Measurements from ENCODE around the gene LNX1.

The LNX1 gene

GRCh38 chr4:53527326-53527725 lies 64.0 kb downstream of the LNX1 start:
- no peak for DNase-seq (ENCODE audit: low read depth)
- H3K4me3 ChIP-seq (replicated peaks; ENCODE audit: low read depth, low read length), result no peak overlapping the region
- no peak for TF ChIP-seq CTCF (IDR thresholded peaks at IDR 0.05; ENCODE audit: low read length, missing control alignments)

- TF ChIP-seq CTCF (IDR thresholded peaks at IDR 0.05; ENCODE audit: low read length, missing control alignments), result no peak
- H3K4me3 ChIP-seq (replicated peaks; ENCODE audit: low read depth, low read length), result no peak overlapping the region
- no peak for DNase-seq (ENCODE audit: low read depth)
Measured at GRCh38 chr4:53522334-53522733, 69.0 kb downstream of the LNX1 start.

GRCh38 chr4:53520116-53520515 lies 71.2 kb downstream of the LNX1 start:
- no peak overlapping the region for H3K4me3 ChIP-seq (replicated peaks; ENCODE audit: low read depth, low read length)
- no peak for DNase-seq (ENCODE audit: low read depth)
- no peak for TF ChIP-seq CTCF (IDR thresholded peaks at IDR 0.05; ENCODE audit: low read length, missing control alignments)

GRCh38 chr4:53518807-53519206 lies 72.5 kb downstream of the LNX1 start:
- H3K4me3 ChIP-seq (replicated peaks; ENCODE audit: low read depth, low read length), result no peak overlapping the region
- no peak for TF ChIP-seq CTCF (IDR thresholded peaks at IDR 0.05; ENCODE audit: low read length, missing control alignments)
- DNase-seq (ENCODE audit: low read depth), result no peak

- no peak for TF ChIP-seq CTCF (IDR thresholded peaks at IDR 0.05; ENCODE audit: low read length, missing control alignments)
- H3K4me3 ChIP-seq (replicated peaks; ENCODE audit: low read depth, low read length), result no peak overlapping the region
Measured at GRCh38 chr4:53515076-53515475, 76.2 kb downstream of the LNX1 start.

GRCh38 chr4:53514509-53514908 lies 76.8 kb downstream of the LNX1 start:
- no peak overlapping the region for H3K4me3 ChIP-seq (replicated peaks; ENCODE audit: low read depth, low read length)
- DNase-seq (ENCODE audit: low read depth), result no peak
- TF ChIP-seq CTCF (IDR thresholded peaks at IDR 0.05; ENCODE audit: low read length, missing control alignments), result no peak

More at GRCh38 chr4:53515076-53515475, 76.2 kb downstream of the LNX1 start:
- DNase-seq (ENCODE audit: low read depth), result no peak

GRCh38 chr4:53512608-53513007 lies 78.7 kb downstream of the LNX1 start:
- no peak for DNase-seq (ENCODE audit: low read depth)
- TF ChIP-seq CTCF (IDR thresholded peaks at IDR 0.05; ENCODE audit: low read length, missing control alignments), result no peak
- H3K4me3 ChIP-seq (replicated peaks; ENCODE audit: low read depth, low read length), result no peak overlapping the region
